GM18867 (cell line): ENCODE data around the gene CNTN5.
"Not testable (repeated sequence)": the region's sequence is repeated elsewhere in the genome, so short reads cannot be mapped to it uniquely, and the experiment has no call there.

Experiments
- ATAC-seq: cut with Tn5 transposase; IDR thresholded peaks from one replicate; pipeline ENCODE4 v1.9.1; 2021; ENCODE audit warnings: mild to moderate bottlenecking, moderate library complexity; ENCODE audit not compliant: unreplicated experiment

CNTN5 gene

DNA sequence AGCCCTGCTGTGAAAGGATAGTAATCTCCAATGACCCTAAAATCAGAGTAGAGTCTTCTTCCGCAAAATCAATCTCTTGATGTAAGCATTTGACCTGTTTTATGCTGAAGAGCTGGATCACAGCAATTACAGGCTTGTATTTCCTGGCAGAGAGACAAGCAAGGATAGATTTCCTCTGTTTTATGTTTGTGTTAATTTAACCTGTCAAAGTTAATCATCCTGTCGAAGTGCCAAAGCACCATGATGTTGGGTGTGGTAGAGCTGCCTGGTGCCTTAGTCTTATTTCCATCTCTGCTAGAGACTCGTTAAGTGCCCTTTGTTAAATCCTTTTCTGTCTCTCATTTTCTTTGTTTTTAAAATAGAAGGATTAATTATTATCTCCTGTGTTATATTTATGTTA lies 248.1 kb downstream of the CNTN5 start:
- no peak for ATAC-seq

DNA sequence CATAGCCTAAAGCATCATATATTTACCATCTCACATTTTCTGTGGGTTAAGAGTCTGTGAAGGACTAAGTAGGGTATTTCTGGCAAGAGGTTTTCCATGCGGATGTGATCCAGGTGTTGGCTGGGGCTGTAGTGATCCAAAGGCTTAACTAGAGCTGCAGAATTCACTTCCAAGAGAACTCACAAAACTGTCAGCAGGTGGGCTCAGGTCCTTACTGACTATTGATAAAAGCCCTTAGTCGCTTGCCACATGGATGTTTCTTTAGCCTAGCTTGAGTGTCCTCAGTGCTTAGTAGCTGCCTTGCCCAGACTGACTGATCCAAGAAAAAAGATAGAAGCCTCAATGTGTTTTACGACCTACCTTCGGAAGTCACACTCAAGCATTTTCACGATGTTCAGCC lies 250.8 kb downstream of the CNTN5 start:
- no peak for ATAC-seq

- ATAC-seq = no peak
Observed at GRCh38 chr11:99275521-99275920, 254.8 kb downstream of the CNTN5 start.

DNA sequence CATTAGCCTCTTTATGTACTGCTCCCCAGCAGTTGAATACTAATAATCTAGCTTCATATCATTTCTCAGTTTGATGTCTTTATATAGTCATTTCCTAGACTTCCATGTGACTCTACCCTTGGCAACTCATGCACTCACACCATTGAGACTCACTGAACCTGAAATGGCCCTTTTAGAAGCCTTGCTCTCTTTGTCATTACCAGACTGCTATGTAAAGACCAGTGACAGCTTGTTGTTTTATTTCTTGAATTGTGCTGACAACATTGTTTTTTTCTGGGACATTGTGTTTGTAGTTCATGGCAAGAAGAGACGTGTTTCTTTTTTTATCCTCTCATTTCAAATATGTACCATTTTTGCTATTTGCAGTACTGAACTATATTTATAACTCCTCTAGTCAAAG lies 256.5 kb downstream of the CNTN5 start:
- ATAC-seq = no peak

GRCh38 chr11:99279266-99279665 lies 258.5 kb downstream of the CNTN5 start:
- no peak for ATAC-seq

DNA sequence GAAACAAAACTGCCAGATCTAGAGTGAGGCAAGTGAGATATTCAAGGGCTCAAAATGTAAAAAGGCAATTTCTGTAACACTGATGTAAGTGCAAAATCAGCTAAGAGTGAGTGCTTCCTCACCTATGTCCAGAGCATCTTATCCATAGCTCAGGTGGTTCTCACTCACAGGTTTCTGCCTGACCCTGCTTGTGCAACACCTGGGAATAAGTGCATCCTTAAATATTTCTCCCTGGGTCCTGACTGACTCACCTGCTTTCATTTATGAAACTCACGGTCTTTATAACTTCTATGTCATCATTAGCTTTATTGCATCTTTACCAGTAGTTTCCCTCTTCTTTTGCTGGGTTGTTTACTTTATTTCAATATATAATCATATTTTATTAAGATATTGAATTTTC lies 260.6 kb downstream of the CNTN5 start:
- ATAC-seq = no peak

GRCh38 chr11:99297925-99298324 lies 277.2 kb downstream of the CNTN5 start:
- not testable (repeated sequence) for ATAC-seq

DNA sequence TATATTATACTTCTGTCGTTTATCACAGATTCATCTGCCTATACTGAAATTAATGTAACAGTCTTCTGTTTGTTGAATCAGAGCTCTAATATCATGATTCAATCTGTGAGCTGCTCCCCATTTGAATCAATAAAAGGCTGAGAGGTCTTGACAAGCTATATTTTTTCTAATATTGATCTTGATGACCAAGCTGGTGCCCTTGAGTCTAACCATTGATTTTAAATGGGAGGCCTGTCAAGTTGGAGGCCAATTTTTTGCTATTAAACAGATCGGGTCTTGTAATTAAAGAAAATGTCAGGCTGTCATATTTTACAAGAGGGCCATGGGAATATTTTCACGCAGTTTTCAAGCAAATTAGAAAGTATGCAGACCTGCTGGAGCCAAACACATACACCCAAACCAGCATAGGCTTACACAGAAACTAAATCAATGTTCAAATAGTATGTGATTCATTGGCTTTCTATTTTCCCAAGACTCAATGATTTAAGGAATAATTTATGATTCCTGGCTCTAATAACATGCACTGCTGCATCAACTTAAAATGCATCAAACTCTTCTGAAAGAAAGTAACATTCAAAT lies 286.9 kb downstream of the CNTN5 start:
- ATAC-seq = no peak

- no peak for ATAC-seq
Observed at GRCh38 chr11:99311870-99312269, 291.1 kb downstream of the CNTN5 start.

GRCh38 chr11:99316776-99317520 lies 296.2 kb downstream of the CNTN5 start:
- no peak for ATAC-seq

DNA sequence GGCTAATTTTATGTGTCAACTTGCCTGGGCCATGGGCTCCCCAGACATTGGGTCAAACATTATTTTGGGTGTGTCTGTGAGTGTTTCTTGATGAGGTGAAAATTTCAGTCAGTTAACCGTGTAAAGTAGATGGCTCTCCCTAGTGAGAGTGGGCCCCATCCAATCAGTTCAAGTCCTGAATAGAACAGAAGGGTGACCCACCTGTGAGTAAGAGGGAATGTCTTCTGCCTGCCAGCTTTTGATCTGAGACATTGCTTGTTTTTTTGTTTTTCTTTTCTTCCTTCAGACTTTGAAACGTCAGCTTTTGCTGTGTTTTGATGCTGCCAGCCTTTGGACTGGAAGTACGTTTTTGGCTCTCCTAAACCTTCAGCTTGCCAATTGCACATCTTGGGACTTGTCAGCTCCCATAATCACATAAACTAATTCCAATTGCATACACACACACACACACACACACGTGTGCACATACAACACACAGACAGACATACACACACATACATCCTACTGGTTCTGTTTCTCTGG lies 300.1 kb downstream of the CNTN5 start:
- no peak for ATAC-seq

DNA sequence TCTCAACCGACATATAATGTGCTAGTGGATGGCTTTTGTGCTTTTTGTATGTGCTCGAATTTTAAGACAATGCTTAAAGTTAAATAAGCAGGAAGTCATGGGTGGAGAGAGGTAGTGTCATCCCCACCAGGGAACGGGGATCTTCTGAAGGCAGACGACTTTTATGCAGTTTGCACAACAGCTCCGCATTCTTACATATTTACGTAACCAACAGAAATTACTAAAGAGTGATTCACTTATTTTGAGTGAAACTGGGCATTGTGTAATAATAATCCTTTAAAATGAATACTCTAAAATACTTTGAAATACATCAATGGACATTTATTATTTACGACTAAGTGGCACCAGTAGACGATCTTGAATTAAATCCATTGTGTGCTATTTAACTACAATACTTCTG lies 305.1 kb downstream of the CNTN5 start:
- ATAC-seq = no peak

DNA sequence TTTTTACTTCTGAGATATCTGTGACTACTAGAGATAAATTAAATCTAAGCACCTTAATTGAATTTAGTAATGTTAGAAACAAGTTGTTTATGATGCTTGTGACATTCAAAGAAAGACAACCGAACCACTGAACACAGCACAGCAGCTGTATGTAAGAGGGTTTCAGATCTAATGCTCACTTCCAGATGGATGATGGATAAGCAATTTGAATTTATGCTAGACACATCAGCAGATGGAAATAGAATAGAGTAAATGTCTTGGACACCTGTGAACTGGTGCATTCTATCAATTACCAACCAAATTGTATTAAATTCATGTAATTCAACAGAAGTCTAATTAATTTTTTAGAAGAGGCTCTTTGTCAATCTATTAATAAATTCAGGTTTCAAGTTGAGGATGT lies 306.3 kb downstream of the CNTN5 start:
- ATAC-seq = no peak

GRCh38 chr11:99327527-99327926 lies 306.8 kb downstream of the CNTN5 start:
- ATAC-seq = no peak

DNA sequence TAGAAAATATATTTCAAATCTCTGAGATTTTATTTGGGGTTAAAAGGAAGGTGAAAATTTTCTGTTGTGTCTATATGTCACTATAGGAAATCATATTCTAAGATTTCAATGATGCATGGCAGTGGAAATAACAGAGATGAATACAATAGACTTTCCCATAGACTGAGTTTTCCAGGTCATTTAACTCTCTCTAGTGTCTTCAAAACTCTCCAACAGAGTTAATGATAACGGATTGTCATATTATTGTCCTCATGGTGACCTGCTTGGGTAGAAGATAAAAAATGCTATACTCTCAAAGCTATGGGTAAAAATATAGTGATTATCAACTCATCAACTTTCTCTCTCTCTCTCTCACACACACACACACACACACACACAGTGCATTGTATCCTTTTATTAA lies 312.9 kb downstream of the CNTN5 start:
- ATAC-seq = no peak

- ATAC-seq = no peak
Observed at GRCh38 chr11:99343117-99343516, 322.4 kb downstream of the CNTN5 start.

DNA sequence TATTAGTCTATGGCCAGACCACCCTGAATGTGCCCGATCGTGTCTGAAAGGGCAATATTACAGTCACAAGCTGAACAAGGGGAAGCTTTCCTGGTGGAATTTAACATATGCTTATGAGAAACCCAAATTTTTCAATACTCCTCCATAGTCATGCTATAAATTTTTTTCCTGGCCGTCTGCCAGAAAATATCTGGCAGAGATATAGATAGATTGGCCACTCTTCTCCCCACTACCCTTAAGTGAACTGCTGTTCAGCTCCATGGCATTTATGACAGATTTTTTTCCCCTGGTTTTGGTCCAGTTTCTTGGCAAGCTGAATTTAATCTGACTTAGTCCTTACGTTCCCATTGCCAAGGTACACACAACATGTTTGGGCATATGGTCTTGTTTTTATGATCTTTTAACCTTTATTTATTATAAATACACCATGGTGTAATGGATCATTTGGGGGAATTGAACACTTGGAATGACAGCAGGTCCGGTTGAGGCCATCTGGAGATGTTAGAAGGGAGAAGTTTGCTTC lies 328.5 kb downstream of the CNTN5 start:
- no peak for ATAC-seq

GRCh38 chr11:99351624-99352023 lies 330.9 kb downstream of the CNTN5 start:
- no peak for ATAC-seq

DNA sequence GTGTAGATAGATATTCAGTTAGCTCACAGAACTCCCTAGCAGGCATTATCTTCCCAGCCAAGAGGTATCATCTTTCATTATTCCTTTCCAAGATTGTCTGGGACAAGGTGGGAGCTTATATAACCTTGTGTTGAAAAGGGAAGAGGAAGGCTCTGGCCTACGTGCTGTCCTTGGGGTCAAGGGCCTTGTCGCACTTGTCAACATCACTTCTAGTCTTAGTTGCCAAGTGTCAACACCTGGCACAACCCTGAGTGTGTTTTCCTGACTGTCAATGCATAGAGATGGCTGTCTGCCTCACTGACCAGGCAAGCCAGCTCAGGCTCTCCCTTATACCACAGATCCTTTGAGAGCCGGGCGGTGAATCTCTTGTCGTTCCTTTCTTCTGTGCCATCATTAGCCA lies 331.9 kb downstream of the CNTN5 start:
- ATAC-seq = no peak

GRCh38 chr11:99366546-99366945 lies 345.8 kb downstream of the CNTN5 start:
- ATAC-seq = no peak

- no peak for ATAC-seq
Observed at GRCh38 chr11:99368583-99368982, 347.8 kb downstream of the CNTN5 start.

GRCh38 chr11:99370549-99371216 lies 349.9 kb downstream of the CNTN5 start:
- no peak for ATAC-seq
